DOHH2 (cell line): ENCODE data around the gene EFHD2.

Experiments
- H3F3A ChIP-seq: fragments of 200-600 bp; sonication (generic), shearing (Covaris generic); 2 replicates; pipeline ENCODE4 v1.6.0; 2016; ENCODE audit warnings: antibody characterized with exemption, mild to moderate bottlenecking; ENCODE audit not compliant: control insufficient read depth, insufficient read depth
- H3K27ac ChIP-seq: fragments of 200-600 bp; sonication (generic); 2 replicates; pipeline ENCODE4 v1.5.1; 2014; ENCODE audit warnings: low read depth, mild to moderate bottlenecking, low read length, moderate library complexity
- H3K27me3 ChIP-seq: fragments of 200-600 bp; sonication (generic); 2 replicates; pipeline ENCODE4 v1.6.1; 2014; ENCODE audit warnings: mild to moderate bottlenecking, low read length, mixed read lengths; ENCODE audit not compliant: control insufficient read depth
- H3K36me3 ChIP-seq: fragments of 200-600 bp; sonication (generic); 2 replicates; pipeline ENCODE4 v1.6.1; 2014; ENCODE audit warnings: mild to moderate bottlenecking, low read length, moderate library complexity, mixed read lengths; ENCODE audit not compliant: control insufficient read depth
- H3K4me1 ChIP-seq: fragments of 200-600 bp; sonication (generic); 2 replicates; pipeline ENCODE4 v1.6.1; 2014; ENCODE audit warnings: mild to moderate bottlenecking, low read length, mixed read lengths; ENCODE audit not compliant: control insufficient read depth
- H3K4me2 ChIP-seq: fragments of 200-600 bp; sonication (generic); 2 replicates; pipeline ENCODE4 v1.6.0; 2014; ENCODE audit warnings: mild to moderate bottlenecking, low read length, moderate library complexity
- H3K4me3 ChIP-seq: fragments of 200-600 bp; sonication (generic); 2 replicates; pipeline ENCODE4 v1.5.1; 2014; ENCODE audit warnings: mild to moderate bottlenecking, low read length, mixed read lengths
- H3K79me2 ChIP-seq: fragments of 200-600 bp; sonication (generic); 2 replicates; pipeline ENCODE4 v1.6.1; 2014; ENCODE audit warnings: mild to moderate bottlenecking, low read length, mixed read lengths; ENCODE audit not compliant: control insufficient read depth
- H3K9me2 ChIP-seq: fragments of 200-600 bp; sonication (generic); replicated peaks from 2 replicates; pipeline ENCODE4 v1.6.1; 2014; ENCODE audit warnings: mild to moderate bottlenecking, low read length, mixed read lengths; ENCODE audit not compliant: control insufficient read depth
- H3K9me3 ChIP-seq: fragments of 200-600 bp; sonication (generic); 2 replicates; pipeline ENCODE4 v1.6.1; 2014; ENCODE audit warnings: antibody characterized with exemption, low read length, mixed read lengths; ENCODE audit not compliant: control insufficient read depth, insufficient read depth
- H4K20me1 ChIP-seq: fragments of 200-600 bp; sonication (generic); 2 replicates; pipeline ENCODE4 v1.6.0; 2014; ENCODE audit warnings: low read depth, mild to moderate bottlenecking, antibody characterized with exemption, low read length, moderate library complexity; ENCODE audit not compliant: control insufficient read depth, insufficient read depth
- EZH2phosphoT487 ChIP-seq: fragments of 200-600 bp; sonication (generic); IDR thresholded peaks from 2 replicates; pipeline ENCODE4 v1.6.1; 2017; ENCODE audit warnings: borderline replicate concordance, mild to moderate bottlenecking, antibody characterized with exemption, low read length, moderate library complexity, mixed read lengths
- TF ChIP-seq, protein P1 (sequence below): fragments of 200-600 bp; sonication (generic); IDR thresholded peaks from one replicate; pipeline ENCODE4 v1.5.1; 2014; ENCODE audit warnings: antibody characterized with exemption, mild to moderate bottlenecking, low read depth, low read length; ENCODE audit not compliant: poor library complexity, severe bottlenecking

EFHD2 gene

DNA sequence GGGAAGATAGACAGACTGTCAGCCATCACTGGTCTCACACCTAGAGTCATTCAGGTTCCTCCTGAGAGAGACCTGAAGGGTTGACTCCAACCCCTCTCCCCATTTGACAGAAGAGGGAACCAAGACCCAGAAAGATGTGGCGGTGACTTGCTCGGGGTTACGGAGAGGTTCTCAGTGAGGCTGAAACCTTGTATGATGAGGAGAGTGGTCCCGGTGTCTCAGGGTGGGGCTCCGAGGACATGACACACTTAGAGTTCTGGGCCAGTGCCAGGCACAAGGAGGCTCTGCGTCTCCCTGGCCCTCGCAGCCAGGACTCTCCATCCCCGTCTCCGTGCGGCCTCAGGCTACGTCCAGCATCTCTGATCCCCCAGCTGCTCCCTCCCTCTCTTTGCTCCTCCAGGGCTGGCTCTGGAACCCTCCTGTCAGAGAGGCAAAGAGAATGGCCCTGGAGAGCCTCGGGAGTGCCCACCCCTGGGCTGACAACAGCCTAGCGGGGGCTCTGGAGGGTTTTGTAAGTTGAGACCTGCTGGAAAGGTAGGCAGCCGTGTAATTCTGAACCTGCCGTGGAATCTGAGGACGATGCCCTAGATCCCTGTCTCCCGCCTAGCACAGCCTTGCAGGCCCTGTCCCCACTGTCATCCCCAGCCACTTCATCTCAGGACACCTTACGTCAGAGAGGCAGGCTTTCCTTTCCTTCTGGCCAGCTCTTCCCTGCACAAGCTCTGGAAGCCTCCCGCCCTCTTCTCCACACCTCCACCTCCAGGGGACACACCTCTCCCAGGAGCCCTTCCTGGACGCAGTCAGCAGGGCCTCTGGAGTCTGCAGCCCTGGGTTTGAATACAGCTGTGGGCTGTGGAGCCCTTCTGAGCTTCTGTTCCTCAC lies 4.1 kb downstream of the EFHD2 start:
- peaks cover 6% of the 10 kb centered on the region for H3K27me3 ChIP-seq
- H3K27ac ChIP-seq = no peak overlapping the region
- H3K4me2 ChIP-seq = no peak overlapping the region
- no peaks in the 10 kb centered on the region for H3K9me2 ChIP-seq
- H3K36me3 ChIP-seq = peaks cover 32% of the 10 kb centered on the region
- no peak for TF ChIP-seq EZH2phosphoT487
- TF ChIP-seq, protein P1, sequence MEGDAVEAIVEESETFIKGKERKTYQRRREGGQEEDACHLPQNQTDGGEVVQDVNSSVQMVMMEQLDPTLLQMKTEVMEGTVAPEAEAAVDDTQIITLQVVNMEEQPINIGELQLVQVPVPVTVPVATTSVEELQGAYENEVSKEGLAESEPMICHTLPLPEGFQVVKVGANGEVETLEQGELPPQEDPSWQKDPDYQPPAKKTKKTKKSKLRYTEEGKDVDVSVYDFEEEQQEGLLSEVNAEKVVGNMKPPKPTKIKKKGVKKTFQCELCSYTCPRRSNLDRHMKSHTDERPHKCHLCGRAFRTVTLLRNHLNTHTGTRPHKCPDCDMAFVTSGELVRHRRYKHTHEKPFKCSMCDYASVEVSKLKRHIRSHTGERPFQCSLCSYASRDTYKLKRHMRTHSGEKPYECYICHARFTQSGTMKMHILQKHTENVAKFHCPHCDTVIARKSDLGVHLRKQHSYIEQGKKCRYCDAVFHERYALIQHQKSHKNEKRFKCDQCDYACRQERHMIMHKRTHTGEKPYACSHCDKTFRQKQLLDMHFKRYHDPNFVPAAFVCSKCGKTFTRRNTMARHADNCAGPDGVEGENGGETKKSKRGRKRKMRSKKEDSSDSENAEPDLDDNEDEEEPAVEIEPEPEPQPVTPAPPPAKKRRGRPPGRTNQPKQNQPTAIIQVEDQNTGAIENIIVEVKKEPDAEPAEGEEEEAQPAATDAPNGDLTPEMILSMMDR = no peak
- peaks cover 22% of the 10 kb centered on the region; the same call in 1 of the 2 replicates for H4K20me1 ChIP-seq
- peaks cover 79% of the 10 kb centered on the region for H3K79me2 ChIP-seq
- H3K4me1 ChIP-seq = peaks cover 47% of the 10 kb centered on the region
- H3K4me3 ChIP-seq = no peak overlapping the region
- peaks cover under 1% of the 10 kb centered on the region; the same call in 1 of the 2 replicates for H3F3A ChIP-seq
- H3K9me3 ChIP-seq = no peaks in the 10 kb centered on the region

DNA sequence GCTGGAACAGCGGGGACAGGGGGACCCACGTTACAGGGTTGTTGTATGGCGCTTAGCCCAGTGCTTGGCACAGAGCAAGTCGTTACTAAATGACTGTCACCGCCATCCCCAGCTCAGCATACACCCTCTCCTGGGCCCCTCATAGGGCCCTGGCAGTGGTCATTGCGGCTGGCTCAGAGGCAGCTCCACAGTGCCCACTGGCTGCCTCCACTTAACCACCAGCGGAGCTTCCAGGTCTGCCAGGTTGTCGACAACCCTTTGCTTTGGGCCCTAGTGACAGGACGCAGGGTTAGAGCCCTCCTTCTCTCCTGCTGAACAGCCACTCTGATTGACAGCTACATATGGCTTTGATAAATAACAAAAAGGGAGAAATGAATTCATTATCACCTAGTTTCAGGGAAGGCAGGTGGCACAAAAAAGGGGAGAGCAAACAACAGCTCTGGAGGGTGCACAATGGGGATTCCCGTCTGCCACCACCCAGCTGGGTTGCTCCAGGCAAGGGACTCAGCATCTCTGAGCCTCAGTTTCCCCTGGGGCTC lies 4.8 kb downstream of the EFHD2 start:
- TF ChIP-seq, protein P1 = no peak
- no peak for TF ChIP-seq EZH2phosphoT487
- H3K4me2 ChIP-seq = no peak overlapping the region
- H3K27me3 ChIP-seq = no peaks in the 10 kb centered on the region; the same call in 1 of the 2 replicates
- peaks cover 42% of the 10 kb centered on the region for H3K4me1 ChIP-seq
- no peak overlapping the region for H3K4me3 ChIP-seq
- no peaks in the 10 kb centered on the region for H3F3A ChIP-seq
- no peaks in the 10 kb centered on the region for H3K9me2 ChIP-seq
- peaks cover 86% of the 10 kb centered on the region for H3K79me2 ChIP-seq
- H4K20me1 ChIP-seq = peaks cover 22% of the 10 kb centered on the region; the same call in 1 of the 2 replicates
- H3K27ac ChIP-seq = no peak overlapping the region
- H3K9me3 ChIP-seq = no peaks in the 10 kb centered on the region
- H3K36me3 ChIP-seq = peaks cover 32% of the 10 kb centered on the region

DNA sequence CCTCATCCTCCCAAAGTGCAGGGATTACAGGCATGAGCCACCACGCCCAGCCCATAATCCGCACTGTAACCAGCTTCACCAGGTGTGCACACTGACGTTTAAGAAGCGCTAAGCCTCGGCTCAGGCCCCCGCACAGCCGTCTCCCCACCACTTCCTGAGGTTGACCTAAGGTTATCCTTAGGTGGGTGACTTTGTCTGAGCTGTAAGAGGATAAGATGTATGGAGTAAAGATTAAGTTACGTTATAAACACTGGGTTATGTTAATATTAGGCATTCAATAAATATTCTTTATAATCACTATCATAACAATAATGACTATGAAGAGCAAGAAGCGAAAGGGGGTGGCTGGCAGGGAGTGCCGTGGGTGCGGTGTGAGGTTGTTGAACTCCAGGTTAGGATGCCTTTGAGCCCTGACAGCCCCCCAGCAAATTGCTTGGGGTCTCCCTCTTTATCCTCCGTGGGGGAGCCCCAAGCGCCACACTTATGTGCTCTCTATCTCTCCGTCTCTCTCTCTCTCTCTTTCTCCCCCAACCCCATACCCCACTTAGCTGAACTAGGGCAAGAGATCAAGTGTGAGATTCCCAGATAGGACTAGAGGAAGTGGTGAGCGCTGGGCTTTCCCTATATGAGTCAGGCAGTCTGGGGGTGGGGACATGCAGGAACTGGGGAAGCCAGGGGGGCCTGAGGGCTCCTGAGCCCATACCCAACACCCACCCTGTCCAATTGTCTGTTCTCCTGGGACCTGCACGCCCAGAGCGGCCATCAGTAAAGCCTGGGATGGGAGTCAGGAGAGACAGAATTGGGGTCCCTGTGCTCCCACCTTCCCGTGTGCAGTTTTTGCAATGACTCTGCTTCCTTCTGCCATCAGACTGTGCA lies 7.6 kb downstream of the EFHD2 start:
- no peak overlapping the region for H3K4me3 ChIP-seq
- TF ChIP-seq, protein P1 = no peak
- TF ChIP-seq EZH2phosphoT487 = no peak
- no peak overlapping the region for H3K4me2 ChIP-seq
- peaks cover 11% of the 10 kb centered on the region; the same call in 1 of the 2 replicates for H4K20me1 ChIP-seq
- no peaks in the 10 kb centered on the region for H3K9me3 ChIP-seq
- no peaks in the 10 kb centered on the region for H3F3A ChIP-seq
- peaks cover 26% of the 10 kb centered on the region for H3K36me3 ChIP-seq
- peaks cover 76% of the 10 kb centered on the region for H3K79me2 ChIP-seq
- H3K9me2 ChIP-seq = no peaks in the 10 kb centered on the region
- H3K27me3 ChIP-seq = no peaks in the 10 kb centered on the region
- no peak overlapping the region for H3K27ac ChIP-seq
- H3K4me1 ChIP-seq = peaks cover 27% of the 10 kb centered on the region
